HepG2 (cell line): ENCODE results near the gene RPL31. TPM values are rescaled to one million over a fixed set of nuclear protein-coding genes. Genes with fewer than 3 reads are reported as not detected.

Experiments used
- ARID5B ChIP-seq: IDR thresholded peaks from 2 replicates; pipeline ENCODE4 v1.4.0; 2020; ENCODE audit warnings: mild to moderate bottlenecking, missing genetic modification reagents
- CBX2 ChIP-seq, 2 experiments: fragments of 200-600 bp in 1 of 2; sonication (generic); formaldehyde crosslinking in 1 of 2; IDR thresholded peaks; 2 replicates each; pipeline versions ENCODE4 v1.7.0 to v1.8.1; 2018 to 2022; ENCODE audit warnings: low read depth in 2 of 2, low read length in 1 of 2, mild to moderate bottlenecking in 1 of 2, missing genetic modification reagents in 1 of 2
- ISL2 ChIP-seq: sonication (generic); formaldehyde crosslinking; IDR thresholded peaks from 2 replicates; pipeline ENCODE4 v1.5.0; 2020; ENCODE audit warnings: missing genetic modification reagents
- POLR2G ChIP-seq: fragments of 200-400 bp; formaldehyde crosslinking; IDR thresholded peaks from 2 replicates; pipeline ENCODE4 v1.6.1; 2018; ENCODE audit warnings: mild to moderate bottlenecking, low read depth, low read length, moderate library complexity
- RERE ChIP-seq: IDR thresholded peaks from 2 replicates; pipeline ENCODE4 v1.6.1; 2016; ENCODE audit warnings: low read depth, missing genetic modification reagents, missing compliant biosample characterization
- ZBTB40 ChIP-seq, 2 experiments: fragments of 450-650 bp in 1 of 2; sonication (generic) in 1 of 2; formaldehyde crosslinking in 1 of 2; IDR thresholded peaks; 2 replicates each; pipeline versions ENCODE4 v1.6.1 to v1.8.0; 2016 to 2022; ENCODE audit warnings: antibody characterized with exemption in 1 of 2, mild to moderate bottlenecking in 1 of 2, missing genetic modification reagents in 1 of 2
- ZNF20 ChIP-seq: sonication (generic); formaldehyde crosslinking; IDR thresholded peaks from 2 replicates; pipeline ENCODE4 v1.4.0; 2020; ENCODE audit warnings: mild to moderate bottlenecking, moderate library complexity, missing genetic modification reagents
- ZNF335 ChIP-seq: sonication (generic); formaldehyde crosslinking; IDR thresholded peaks from 2 replicates; pipeline ENCODE4 v1.4.0; 2020; ENCODE audit warnings: missing genetic modification reagents
- ZNF468 ChIP-seq: sonication (generic); formaldehyde crosslinking; IDR thresholded peaks from 2 replicates; pipeline ENCODE4 v1.8.0; 2022; ENCODE audit warnings: mild to moderate bottlenecking, moderate library complexity, missing genetic modification reagents
- ZNF776 ChIP-seq: sonication (generic); formaldehyde crosslinking; IDR thresholded peaks from 2 replicates; pipeline ENCODE4 v1.4.0; 2020; ENCODE audit warnings: mild to moderate bottlenecking, missing genetic modification reagents
- polyA plus RNA-seq, 8 experiments: library from polyadenylated mRNA; depleted of rRNA in 3 of 8; stranded (reverse) in 7 of 8; unstranded in 1 of 8; fragments of >200 nt; fragmentation: Illumina TruSeq in 4 of 8; extraction: Trizol in 4 of 8; gene quantifications; 2 replicates each; pipeline versions ENCODE4 v1.2.1 to v1.2.3, GENCODE V29; 2011 to 2016; ENCODE audit warnings: low read depth in 4 of 8, missing spikeins in 1 of 8, mixed read lengths in 1 of 8; ENCODE audit not compliant: insufficient read depth in 1 of 8
- total RNA-seq, 5 experiments: library from RNA; depleted of rRNA; stranded (reverse); fragments of >200 nt; fragmentation: Illumina TruSeq; extraction: Trizol; gene quantifications; 2 replicates each; pipeline ENCODE4 v1.2.3, GENCODE V29; 2016; ENCODE audit warnings: low read depth in 1 of 5

Gene RPL31
- total and polyA plus RNA-seq, 2 of the 13 experiments (the other 11 are each of a cell fraction or from before 2014, with no cell fraction given), result 3,331 to 3,582 TPM

GRCh38 chr2:101022221-101022620, 20.1 kb downstream of the RPL31 start (continued):
- no peak for TF ChIP-seq ZNF335
- TF ChIP-seq ISL2 (CRISPR knock-in tag), result no peak
- 0 out of 2 replicates have a peak, but pooled peaks have one; percentile 32 for TF ChIP-seq POLR2G
- TF ChIP-seq CBX2 (IDR thresholded peaks at IDR 0.05; ENCODE audit: low read depth, low read length), result no peak
- no peak for TF ChIP-seq CBX2 (CRISPR knock-in tag; IDR thresholded peaks at IDR 0.05; ENCODE audit: low read depth)
- no peak for TF ChIP-seq ZNF20 (CRISPR knock-in tag)
- TF ChIP-seq RERE (CRISPR knock-in tag), result no peak
- no peak for TF ChIP-seq ARID5B (CRISPR knock-in tag)
- TF ChIP-seq ZNF776 (CRISPR knock-in tag), result no peak
- no peak for TF ChIP-seq ZNF468 (CRISPR knock-in tag)
- no peak for TF ChIP-seq ZBTB40 (IDR thresholded peaks at IDR 0.05)
- no peak for TF ChIP-seq ZBTB40 (CRISPR knock-in tag; IDR thresholded peaks at IDR 0.05)
